ENCODE data around the gene PLCH2. TPM values are rescaled to one million over a fixed set of nuclear protein-coding genes. Genes with fewer than 3 reads are reported as not detected.

PLCH2 gene
- total and polyA plus RNA-seq, 10 of the 15 experiments (the other 5 are each of a cell fraction or from before 2014, with no cell fraction given) = 0.03 to 0.73 (median 0.24) TPM; not detected in 3

- TF ChIP-seq RUNX3 (IDR thresholded peaks at IDR 0.05; ENCODE audit: low read length) = peak; percentile 46; the same call in 1 of the 2 replicates
- no peak for TF ChIP-seq TAF1 (IDR thresholded peaks at IDR 0.05; ENCODE audit: borderline replicate concordance, low read depth, low read length)
- no peak for TF ChIP-seq MTA2 (IDR thresholded peaks at IDR 0.05; ENCODE audit: low read depth)
- TF ChIP-seq FOXM1 (IDR thresholded peaks at IDR 0.05; ENCODE audit: low read depth, low read length) = no peak
- TF ChIP-seq ZBED1 (IDR thresholded peaks at IDR 0.05; ENCODE audit: borderline replicate concordance) = no peak
- no peak for TF ChIP-seq ESRRA (IDR thresholded peaks at IDR 0.05; ENCODE audit: low read length)
- no peak for TF ChIP-seq HDAC2 (IDR thresholded peaks at IDR 0.05)
- no peak for TF ChIP-seq CBFB (IDR thresholded peaks at IDR 0.05; ENCODE audit: low read depth)
- TF ChIP-seq IRF5 (IDR thresholded peaks at IDR 0.05; ENCODE audit: borderline replicate concordance) = no peak
- no peak for TF ChIP-seq SIX5 (IDR thresholded peaks at IDR 0.05; ENCODE audit: low read depth, low read length, severe bottlenecking)
- peak in 1 of 2 experiments; percentile 57; a peak in 2 of 4 replicates for TF ChIP-seq BHLHE40 (IDR thresholded peaks at IDR 0.05; ENCODE audit: borderline replicate concordance in 1 of 2, low read depth in 2 of 2, low read length in 1 of 2)
- no peak for TF ChIP-seq E2F8 (IDR thresholded peaks at IDR 0.05; ENCODE audit: low read depth, partially characterized antibody)
- TF ChIP-seq ATF2 (IDR thresholded peaks at IDR 0.05; ENCODE audit: low read length) = no peak
- no peak for TF ChIP-seq SP1 (IDR thresholded peaks at IDR 0.05; ENCODE audit: low read depth, low read length)
- no peak for TF ChIP-seq NRF1 (conservative IDR thresholded peaks at IDR 0.05; ENCODE audit: low read depth, low read length)
- TF ChIP-seq KLF5 (IDR thresholded peaks at IDR 0.05; ENCODE audit: partially characterized antibody) = no peak
- TF ChIP-seq NFYB (IDR thresholded peaks at IDR 0.05; ENCODE audit: insufficient read depth, low read depth, low read length) = no peak
- no peak for TF ChIP-seq ZNF24 (IDR thresholded peaks at IDR 0.05)
- 0 out of 2 replicates have a peak, but pooled peaks have one; percentile 8 for TF ChIP-seq HCFC1 (IDR thresholded peaks at IDR 0.05; ENCODE audit: low read length)
- peak; percentile 75 to 78 for TF ChIP-seq IKZF2 (IDR thresholded peaks at IDR 0.05)
- no peak for TF ChIP-seq YBX1 (IDR thresholded peaks at IDR 0.05)
- TF ChIP-seq EP300 (IDR thresholded peaks at IDR 0.05; ENCODE audit: borderline replicate concordance in 1 of 2, control insufficient read depth in 1 of 2, low read depth in 2 of 2, low read length in 2 of 2) = no peak
- TF ChIP-seq ZBTB40 (IDR thresholded peaks at IDR 0.05; ENCODE audit: borderline replicate concordance) = no peak
These were observed 72.0 kb downstream of the PLCH2 start (continued) for GRCh38 chr1:2548068-2548589.

Data from GM12878 (cell line).